Spleen (tissue), 11 donors: Measurements from ENCODE around the gene WBP4. TPM values are rescaled to one million over a fixed set of nuclear protein-coding genes. Genes with fewer than 3 reads are reported as not detected.

Source experiments
- DNase-seq: peaks from one replicate; pipeline ENCODE4 v3.0.0-alpha.2; 2020
- H3K27ac ChIP-seq, 8 donors: fragments of 200-600 bp; sonication (generic) in 7 of 8; 1 replicate in 4 of 8; 2 replicates in 4 of 8; pipeline versions ENCODE4 v1.5.0 to v1.8.0; 2016 to 2021; ENCODE audit warnings: inconsistent platforms in 4 of 8, mild to moderate bottlenecking in 4 of 8, moderate library complexity in 1 of 8
- H3K27me3 ChIP-seq, 7 donors: fragments of 200-600 bp; sonication (generic) in 6 of 7; replicated peaks in 1 of 7; 1 replicate in 4 of 7; 2 replicates in 3 of 7; pipeline versions ENCODE4 v1.5.0 to v1.8.0; 2016 to 2021; ENCODE audit warnings: inconsistent platforms in 3 of 7, mild to moderate bottlenecking in 1 of 7
- H3K36me3 ChIP-seq, 6 donors: fragments of 200-600 bp; sonication (generic) in 5 of 6; 1 replicate in 4 of 6; 2 replicates in 2 of 6; pipeline versions ENCODE4 v1.5.0 to v1.8.0; 2016 to 2021; ENCODE audit warnings: inconsistent platforms in 2 of 6
- H3K4me1 ChIP-seq, 6 donors: fragments of 200-600 bp; sonication (generic) in 5 of 6; 1 replicate in 3 of 6; 2 replicates in 3 of 6; pipeline versions ENCODE4 v1.5.0 to v1.8.0; 2016 to 2021; ENCODE audit warnings: inconsistent platforms in 3 of 6
- H3K4me3 ChIP-seq, 8 donors: fragments of 200-600 bp; sonication (generic) in 7 of 8; 1 replicate in 4 of 8; 2 replicates in 4 of 8; pipeline versions ENCODE4 v1.5.0 to v1.8.0; 2016 to 2021; ENCODE audit warnings: inconsistent platforms in 4 of 8, mild to moderate bottlenecking in 4 of 8, moderate library complexity in 2 of 8
- H3K9me3 ChIP-seq, 8 donors: fragments of 200-600 bp; sonication (generic) in 7 of 8; 1 replicate in 4 of 8; 2 replicates in 4 of 8; pipeline versions ENCODE4 v1.5.0 to v1.8.0; 2016 to 2021; ENCODE audit warnings: inconsistent platforms in 4 of 8
- POLR2A ChIP-seq, 3 donors: fragments of 450-650 bp; IDR thresholded peaks; one replicate each; pipeline ENCODE4 v1.5.1; 2017; ENCODE audit warnings: antibody characterized with exemption in 3 of 3, mild to moderate bottlenecking in 1 of 3
- POLR2AphosphoS5 ChIP-seq, 3 donors: sonication (generic); formaldehyde crosslinking; IDR thresholded peaks; one replicate each; pipeline ENCODE4 v1.5.1; 2017; ENCODE audit warnings: antibody characterized with exemption in 3 of 3
- WGBS, 5 donors: extraction: QIAGEN DNeasy Blood & Tissue Kit in 3 of 5; methylation state at CpG; one replicate each; pipeline versions ENCODE4 v1.1.5 to v1.1.7; 2013 to 2018; 5-methylcytosine and 5-hydroxymethylcytosine counted together
- intact Hi-C: fragments of 100-400 bp; cut with DNase I; formaldehyde crosslinking; loops from one replicate; pipeline ENCODE4 v1.15.0; 2023; ENCODE audit warnings: low total_unique reads
- polyA plus RNA-seq, 3 donors: library from polyadenylated mRNA; stranded (reverse); fragments of 200-250 nt; gene quantifications; one replicate each; pipeline ENCODE4 v1.2.1, GENCODE V29; 2013
- total RNA-seq, 7 donors: library from RNA; depleted of rRNA in 3 of 7; stranded (reverse); fragments of >200 nt in 3 of 7; fragmentation: NEBNext Ultra II Directional in 4 of 7; extraction: Animal tissue kit (Norgen Biotek cat#: 25700) in 4 of 7; gene quantifications; one replicate each; pipeline versions ENCODE4 v1.1.0 to v1.2.1, GENCODE V29; 2016 to 2021
- TF ChIP-seq, protein P1 (sequence below), 11 experiments: fragments of 200-600 bp in 7 of 11; fragments of 450-650 bp in 4 of 11; sonication (generic) in 4 of 11; IDR thresholded peaks in 8 of 11; conservative IDR thresholded peaks in 3 of 11; 1 replicate in 7 of 11; 2 replicates in 4 of 11; pipeline versions ENCODE4 v1.4.0 to v1.8.0; 2016 to 2021; ENCODE audit warnings: antibody characterized with exemption in 11 of 11, inconsistent platforms in 4 of 11, mild to moderate bottlenecking in 1 of 11
- donor health status: healthy with polysubstance abuse.
- donor health status: DM: no; HTN: no; CAD: no; lungs with moderate emphysema.
- donor health status: DM: no; HTN: no; CAD: no.
- donor health status: Bipolar disorder and iron deficiency.
- donor health status: healthy.
- donor health status: DM: no; HTN: no; CAD: no.
- donor health status: DM: yes; HTN: yes; CAD: no.

WBP4 gene
- total and polyA plus RNA-seq, 10 donors: 7.0 to 9.2 (median 8.4) TPM

DNA sequence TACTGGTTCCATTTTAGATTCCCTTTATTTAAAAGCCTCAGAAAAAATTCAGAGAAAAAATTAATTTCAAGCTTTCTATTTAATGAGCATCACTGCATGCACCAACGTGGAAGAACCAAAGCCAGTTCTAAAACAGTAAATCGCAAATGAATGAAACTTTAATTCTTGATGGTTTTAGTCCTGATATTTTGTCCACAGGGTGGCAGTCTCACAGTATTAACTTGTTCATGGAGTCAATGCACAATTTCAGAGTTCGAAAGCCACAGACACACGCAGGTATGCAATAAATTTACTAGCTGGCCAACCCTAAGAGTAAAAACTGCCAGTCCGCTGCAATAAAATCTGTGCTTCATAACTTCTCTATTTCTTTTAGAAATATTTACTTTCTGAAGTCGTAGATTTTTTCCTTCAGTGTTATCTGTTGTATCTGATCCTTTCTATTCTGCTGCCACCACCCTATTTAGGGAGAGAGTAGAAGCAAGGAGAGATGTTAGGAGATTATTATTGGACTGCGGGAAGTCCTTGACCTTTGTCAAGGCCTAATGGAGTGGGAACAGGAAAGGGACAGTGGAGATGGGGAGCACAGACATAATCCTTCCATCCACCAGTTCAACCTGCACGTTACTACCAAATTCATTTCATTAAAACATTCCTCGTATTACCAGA is 7.0 kb upstream of the WBP4 start:
- Histone ChIP-seq H3K27me3 (no peaks in the 10 kb centered on the region), H3K4me1 (peaks cover 16 to 98% (median 80%) of the 10 kb centered on the region in 6 donors), H3K27ac (peak overlapping the region in 6 of 8 donors; percentile 45 to 66 (median 64)), H3K4me3 (peak overlapping the region in 1 of 8 donors; percentile 10), H3K36me3 (no peaks in the 10 kb centered on the region), H3K9me3 (no peaks in the 10 kb centered on the region)
- TF ChIP-seq POLR2A (IDR thresholded peaks at IDR 0.05): no peak
- TF ChIP-seq, protein P1, sequence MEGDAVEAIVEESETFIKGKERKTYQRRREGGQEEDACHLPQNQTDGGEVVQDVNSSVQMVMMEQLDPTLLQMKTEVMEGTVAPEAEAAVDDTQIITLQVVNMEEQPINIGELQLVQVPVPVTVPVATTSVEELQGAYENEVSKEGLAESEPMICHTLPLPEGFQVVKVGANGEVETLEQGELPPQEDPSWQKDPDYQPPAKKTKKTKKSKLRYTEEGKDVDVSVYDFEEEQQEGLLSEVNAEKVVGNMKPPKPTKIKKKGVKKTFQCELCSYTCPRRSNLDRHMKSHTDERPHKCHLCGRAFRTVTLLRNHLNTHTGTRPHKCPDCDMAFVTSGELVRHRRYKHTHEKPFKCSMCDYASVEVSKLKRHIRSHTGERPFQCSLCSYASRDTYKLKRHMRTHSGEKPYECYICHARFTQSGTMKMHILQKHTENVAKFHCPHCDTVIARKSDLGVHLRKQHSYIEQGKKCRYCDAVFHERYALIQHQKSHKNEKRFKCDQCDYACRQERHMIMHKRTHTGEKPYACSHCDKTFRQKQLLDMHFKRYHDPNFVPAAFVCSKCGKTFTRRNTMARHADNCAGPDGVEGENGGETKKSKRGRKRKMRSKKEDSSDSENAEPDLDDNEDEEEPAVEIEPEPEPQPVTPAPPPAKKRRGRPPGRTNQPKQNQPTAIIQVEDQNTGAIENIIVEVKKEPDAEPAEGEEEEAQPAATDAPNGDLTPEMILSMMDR (IDR thresholded peaks at IDR 0.05 in 8 of 11, conservative IDR thresholded peaks at IDR 0.05 in 3 of 11): peak; percentile 10 to 58 (median 50)
- intact Hi-C loops: loop anchor here (10.0 kb wide), 3 partner anchors 80 to 260 kb away; no protein-coding TSS in a partner anchor
- no peak for DNase-seq
- WGBS, 5 donors: 39 to 45% (median 42%) methylated on average over 9 of the region's 9 CpGs

DNA sequence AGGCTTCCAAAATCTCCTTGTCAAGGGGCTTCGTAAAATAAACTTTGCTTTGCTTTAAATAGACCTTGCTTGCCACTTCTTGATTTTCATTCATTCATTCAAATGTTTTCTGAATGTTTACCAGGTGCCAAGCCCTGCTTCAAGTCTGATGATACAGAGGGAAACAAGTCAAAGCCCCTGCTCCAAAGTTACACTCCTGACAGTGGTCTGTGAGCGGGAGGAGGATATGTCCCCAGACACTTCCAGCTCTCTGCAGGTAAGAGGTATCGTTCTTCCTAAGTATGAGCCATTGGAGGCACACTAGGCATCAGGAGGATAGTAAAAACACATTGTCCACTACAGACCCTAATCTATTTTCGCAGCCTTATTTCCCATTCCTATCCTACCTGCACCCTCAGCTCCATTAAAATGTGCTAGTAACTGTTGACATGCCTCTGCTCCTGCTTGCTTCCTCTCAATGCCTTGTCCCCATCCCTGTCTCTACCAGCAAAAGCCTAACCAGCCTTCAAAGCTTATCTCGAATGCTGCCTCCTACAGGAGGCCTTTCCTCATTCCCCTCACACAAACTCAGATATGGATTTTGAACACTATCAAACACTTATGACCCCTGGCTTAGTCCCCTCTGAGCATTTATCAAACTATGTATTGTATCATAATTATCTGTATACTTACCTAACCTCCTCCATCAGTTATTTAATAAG is 6.2 kb upstream of the WBP4 start:
- no peaks in the 10 kb centered on the region for H3K27me3 ChIP-seq
- H3K27ac ChIP-seq: peak overlapping the region in 6 of 8 donors; percentile 27 to 66 (median 64)
- no peak overlapping the region for H3K4me3 ChIP-seq
- DNase-seq: no peak
- H3K9me3 ChIP-seq: no peaks in the 10 kb centered on the region
- H3K4me1 ChIP-seq: peaks cover 14 to 98% (median 76%) of the 10 kb centered on the region in 6 donors
- no peaks in the 10 kb centered on the region for H3K36me3 ChIP-seq
- WGBS, 5 donors: 82 to 94% (median 87%) methylated on average over 5 of the region's 5 CpGs
- TF ChIP-seq POLR2AphosphoS5 (IDR thresholded peaks at IDR 0.05) (no peak), POLR2A (IDR thresholded peaks at IDR 0.05) (no peak)
- TF ChIP-seq, protein P1 (IDR thresholded peaks at IDR 0.05 in 8 of 11, conservative IDR thresholded peaks at IDR 0.05 in 3 of 11): peak in 2 of 11 experiments; percentile 12 to 20
- intact Hi-C loops: loop anchor here (10.0 kb wide), 3 partner anchors 80 to 260 kb away; no protein-coding TSS in a partner anchor

DNA sequence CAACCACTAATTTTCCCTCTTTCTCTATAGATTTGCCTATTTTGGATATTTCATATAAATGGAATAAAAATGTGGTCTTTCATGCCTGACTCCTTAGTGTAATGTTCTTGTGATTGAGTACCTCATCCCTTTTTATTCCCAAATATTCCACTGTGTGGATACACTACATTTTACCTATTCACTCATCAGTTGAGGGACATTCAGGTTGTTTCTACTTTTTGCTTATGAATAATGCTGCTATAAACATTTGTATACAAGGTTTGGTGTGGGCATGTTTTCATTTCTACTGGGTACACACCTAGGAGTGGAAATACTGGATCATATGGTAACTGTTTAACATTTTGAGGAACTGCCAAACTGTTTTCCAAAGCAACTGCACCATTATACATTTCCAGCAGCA is 5.1 kb upstream of the WBP4 start:
- no peak for DNase-seq
- H3K27ac ChIP-seq: peak overlapping the region in 1 of 8 donors; percentile 12
- TF ChIP-seq POLR2A (IDR thresholded peaks at IDR 0.05) (no peak), POLR2AphosphoS5 (IDR thresholded peaks at IDR 0.05) (no peak)
- TF ChIP-seq, protein P1 (IDR thresholded peaks at IDR 0.05 in 8 of 11, conservative IDR thresholded peaks at IDR 0.05 in 3 of 11): no peak
- no peak overlapping the region for H3K4me3 ChIP-seq
- no peaks in the 10 kb centered on the region for H3K36me3 ChIP-seq
- intact Hi-C loops: loop anchor here (10.0 kb wide), 3 partner anchors 81 to 261 kb away; no protein-coding TSS in a partner anchor
- no peaks in the 10 kb centered on the region for H3K9me3 ChIP-seq
- peaks cover 12 to 87% (median 69%) of the 10 kb centered on the region in 6 donors for H3K4me1 ChIP-seq
- H3K27me3 ChIP-seq: no peaks in the 10 kb centered on the region
